ENCODE results near the gene KLB. TPM values are rescaled to one million over a fixed set of nuclear protein-coding genes. Genes with fewer than 3 reads are reported as not detected.
"Not testable (repeated sequence)": the region's sequence is repeated elsewhere in the genome, so short reads cannot be mapped to it uniquely, and the experiment has no call there.

Gene KLB
- total RNA-seq, 1 donor from 2014 or later: 0.18 TPM

DNA sequence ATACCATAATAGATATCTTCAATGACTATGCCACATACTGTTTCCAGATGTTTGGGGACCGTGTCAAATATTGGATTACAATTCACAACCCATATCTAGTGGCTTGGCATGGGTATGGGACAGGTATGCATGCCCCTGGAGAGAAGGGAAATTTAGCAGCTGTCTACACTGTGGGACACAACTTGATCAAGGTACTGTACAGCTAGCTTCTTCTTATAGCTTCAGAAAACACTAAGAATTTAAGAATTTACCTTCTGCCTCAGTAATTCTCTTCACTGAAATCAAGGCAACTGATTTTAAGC lies 805 bp downstream of the KLB start:
- ChIA-PET POLR2A (no interaction called here), CTCF (no interaction called here)
- intact Hi-C loops (cut with micrococcal nuclease): no loop called here
- Mint-ChIP-seq H3K36me3 (ENCODE audit: low read depth) (no peaks in the 10 kb centered on the region), H3K9me3 (no peaks in the 10 kb centered on the region), H3K4me1 (no peaks in the 10 kb centered on the region), H3K27ac (no peak overlapping the region), H3K4me3 (no peak overlapping the region), H3K27me3 (peaks cover 3% of the 10 kb centered on the region)
- TF ChIP-seq, protein P1, sequence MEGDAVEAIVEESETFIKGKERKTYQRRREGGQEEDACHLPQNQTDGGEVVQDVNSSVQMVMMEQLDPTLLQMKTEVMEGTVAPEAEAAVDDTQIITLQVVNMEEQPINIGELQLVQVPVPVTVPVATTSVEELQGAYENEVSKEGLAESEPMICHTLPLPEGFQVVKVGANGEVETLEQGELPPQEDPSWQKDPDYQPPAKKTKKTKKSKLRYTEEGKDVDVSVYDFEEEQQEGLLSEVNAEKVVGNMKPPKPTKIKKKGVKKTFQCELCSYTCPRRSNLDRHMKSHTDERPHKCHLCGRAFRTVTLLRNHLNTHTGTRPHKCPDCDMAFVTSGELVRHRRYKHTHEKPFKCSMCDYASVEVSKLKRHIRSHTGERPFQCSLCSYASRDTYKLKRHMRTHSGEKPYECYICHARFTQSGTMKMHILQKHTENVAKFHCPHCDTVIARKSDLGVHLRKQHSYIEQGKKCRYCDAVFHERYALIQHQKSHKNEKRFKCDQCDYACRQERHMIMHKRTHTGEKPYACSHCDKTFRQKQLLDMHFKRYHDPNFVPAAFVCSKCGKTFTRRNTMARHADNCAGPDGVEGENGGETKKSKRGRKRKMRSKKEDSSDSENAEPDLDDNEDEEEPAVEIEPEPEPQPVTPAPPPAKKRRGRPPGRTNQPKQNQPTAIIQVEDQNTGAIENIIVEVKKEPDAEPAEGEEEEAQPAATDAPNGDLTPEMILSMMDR (IDR thresholded peaks at IDR 0.05): no peak
- no peak for DNase-seq
- ATAC-seq (ENCODE audit: low read depth): no peak

DNA sequence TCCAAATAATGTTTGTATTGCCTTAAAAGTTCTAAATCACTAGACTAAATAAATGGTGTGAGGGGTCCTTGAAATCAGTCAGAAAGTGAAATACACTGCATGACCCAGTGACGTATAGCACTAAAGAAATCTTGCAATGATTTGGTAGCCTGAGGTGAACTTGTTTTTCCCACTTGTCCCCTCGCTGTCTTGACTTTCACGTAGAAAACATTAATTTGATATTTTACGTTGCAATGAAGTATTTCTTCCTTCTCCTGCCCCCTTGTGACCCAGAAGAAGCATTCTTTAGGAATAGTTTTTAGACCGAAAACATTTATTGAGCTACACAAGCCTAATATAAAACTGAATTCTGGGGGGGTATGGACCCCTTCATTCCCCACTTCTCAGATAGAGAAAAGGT lies 3.7 kb downstream of the KLB start:
- no peaks in the 10 kb centered on the region for H3K9me3 Mint-ChIP-seq
- TF ChIP-seq, protein P1 (IDR thresholded peaks at IDR 0.05): no peak
- H3K27ac Mint-ChIP-seq: no peak overlapping the region
- CTCF ChIA-PET: interaction anchor here (1.0 to 1.4 kb wide), 2 partner anchors 507 to 509 kb away, joined by 4 read pairs; no protein-coding TSS in a partner anchor
- no peaks in the 10 kb centered on the region for H3K36me3 Mint-ChIP-seq (ENCODE audit: low read depth)
- H3K4me1 Mint-ChIP-seq: no peaks in the 10 kb centered on the region
- ATAC-seq (ENCODE audit: low read depth) (no peak), DNase-seq (no peak)
- intact Hi-C loops (cut with micrococcal nuclease): loop anchor here (10.0 kb wide), 1 partner anchor 506 kb away; no protein-coding TSS in a partner anchor
- POLR2A ChIA-PET: no interaction called here
- H3K27me3 Mint-ChIP-seq: peaks cover 3% of the 10 kb centered on the region
- no peak overlapping the region for H3K4me3 Mint-ChIP-seq

DNA sequence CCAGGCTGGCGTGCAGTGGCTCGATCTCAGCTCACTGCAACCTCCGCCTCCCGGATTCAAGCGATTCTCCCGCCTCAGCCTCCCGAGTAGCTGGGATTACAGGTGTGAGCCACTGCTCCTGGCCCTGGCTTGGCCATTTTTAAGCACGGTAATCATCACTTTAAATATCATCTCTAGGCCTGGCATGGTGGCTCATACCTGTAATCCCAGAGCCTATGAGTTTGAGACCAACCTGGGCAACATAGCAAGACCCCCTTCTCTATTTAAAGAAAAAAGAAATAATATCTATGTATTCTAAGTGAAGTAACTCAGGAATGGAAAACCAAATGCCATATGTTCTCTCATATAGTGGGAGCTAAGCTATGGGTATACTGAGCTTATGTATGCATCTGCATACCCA lies 4.8 kb downstream of the KLB start:
- DNase-seq; ATAC-seq (ENCODE audit: low read depth); H3K27me3 Mint-ChIP-seq; H3K4me3 Mint-ChIP-seq; H3K4me1 Mint-ChIP-seq; H3K9me3 Mint-ChIP-seq; H3K27ac Mint-ChIP-seq; H3K36me3 Mint-ChIP-seq (ENCODE audit: low read depth); POLR2A ChIA-PET: not testable (repeated sequence)
- CTCF ChIA-PET: interaction anchor here (1.4 kb wide), 1 partner anchor 510 kb away, joined by 4 read pairs; no protein-coding TSS in a partner anchor
- intact Hi-C loops (cut with micrococcal nuclease): loop anchor here (10.0 kb wide), 1 partner anchor 507 kb away; no protein-coding TSS in a partner anchor

DNA sequence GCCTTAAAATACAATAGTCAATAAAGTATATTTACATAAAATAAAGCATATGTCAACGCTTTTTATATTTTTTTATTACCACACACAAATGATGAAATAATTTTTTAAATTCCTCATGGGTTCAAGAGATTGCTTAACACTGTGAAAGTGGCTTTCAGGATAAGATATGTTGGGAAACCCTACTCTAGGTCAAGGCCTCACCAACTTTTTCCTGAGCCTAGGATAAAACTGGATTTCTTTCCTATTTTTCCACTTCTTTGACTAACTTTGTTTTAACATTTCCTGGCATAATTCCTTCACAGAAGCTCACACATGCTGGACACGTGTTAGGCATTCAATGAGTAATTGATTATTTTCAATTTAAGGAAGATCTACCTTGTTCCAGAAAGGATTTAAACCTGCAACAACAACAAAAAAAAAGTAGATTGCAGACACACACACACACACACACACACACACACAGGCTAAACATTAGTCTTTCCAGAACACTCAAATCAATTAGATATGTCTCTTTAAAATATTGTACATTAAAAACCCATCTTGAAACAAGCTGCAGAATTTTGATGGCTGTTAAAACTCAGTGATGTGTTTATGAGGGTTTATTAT lies 9.1 kb downstream of the KLB start:
- CTCF ChIA-PET: no interaction called here
- no peaks in the 10 kb centered on the region for H3K4me1 Mint-ChIP-seq
- intact Hi-C loops (cut with micrococcal nuclease): loop anchor here (10.0 kb wide), 1 partner anchor 511 kb away; no protein-coding TSS in a partner anchor
- no peak overlapping the region for H3K4me3 Mint-ChIP-seq
- POLR2A ChIA-PET: no interaction called here
- H3K9me3 Mint-ChIP-seq: no peaks in the 10 kb centered on the region
- H3K36me3 Mint-ChIP-seq (ENCODE audit: low read depth): no peaks in the 10 kb centered on the region
- H3K27me3 Mint-ChIP-seq: no peaks in the 10 kb centered on the region
- no peak overlapping the region for H3K27ac Mint-ChIP-seq
- TF ChIP-seq, protein P1 (IDR thresholded peaks at IDR 0.05): no peak
- ATAC-seq (ENCODE audit: low read depth) (no peak), DNase-seq (no peak)

DNA sequence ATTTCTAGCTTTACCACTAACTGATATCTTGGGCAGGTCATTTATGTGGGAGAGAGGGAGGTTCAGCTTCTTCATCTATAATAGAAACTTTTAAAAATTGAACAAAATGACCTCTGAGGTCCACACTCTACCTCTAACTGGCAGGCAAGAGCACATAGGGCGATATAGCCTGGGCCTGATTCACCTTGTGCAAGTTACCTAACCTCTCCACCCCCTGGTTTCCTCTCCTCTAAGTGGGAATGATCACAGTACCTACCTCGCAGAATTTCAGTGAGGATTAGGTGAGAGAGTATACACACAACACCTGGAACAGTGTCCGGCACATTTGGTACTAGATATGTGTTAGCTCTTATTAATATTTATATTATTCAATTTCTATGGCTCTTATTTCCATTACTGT lies 15.5 kb downstream of the KLB start:
- Mint-ChIP-seq H3K4me1 (no peaks in the 10 kb centered on the region), H3K36me3 (ENCODE audit: low read depth) (no peaks in the 10 kb centered on the region)
- POLR2A ChIA-PET: no interaction called here

DNA sequence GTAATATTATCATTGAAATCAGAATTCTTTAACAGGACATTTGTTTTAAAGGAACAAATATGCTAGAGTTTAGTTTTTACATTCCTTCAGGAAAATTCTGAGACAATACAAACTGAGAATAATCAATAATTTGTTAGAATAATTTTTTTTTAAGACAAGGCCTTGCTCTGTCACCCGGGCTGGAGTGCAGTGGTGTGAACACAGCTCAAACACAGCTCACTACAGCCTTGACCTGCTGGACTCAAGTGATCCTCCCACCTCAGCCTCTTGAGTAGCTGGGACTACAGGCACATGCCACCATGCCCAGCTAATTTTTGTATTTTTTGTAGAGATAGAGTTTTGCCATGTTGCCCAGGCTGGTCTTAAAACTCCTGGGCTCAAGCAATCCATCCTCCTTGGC lies 18.6 kb downstream of the KLB start:
- H3K27me3 Mint-ChIP-seq; intact Hi-C loops (cut with micrococcal nuclease); H3K4me1 Mint-ChIP-seq; DNase-seq; H3K9me3 Mint-ChIP-seq; ATAC-seq (ENCODE audit: low read depth); POLR2A ChIA-PET; H3K36me3 Mint-ChIP-seq (ENCODE audit: low read depth); H3K4me3 Mint-ChIP-seq; H3K27ac Mint-ChIP-seq; CTCF ChIA-PET: not testable (repeated sequence)

More for the DNA sequence above, 15.5 kb downstream of the KLB start:
- no peak overlapping the region for H3K27ac Mint-ChIP-seq
- H3K4me3 Mint-ChIP-seq: no peak overlapping the region
- no peaks in the 10 kb centered on the region for H3K27me3 Mint-ChIP-seq
- ATAC-seq (ENCODE audit: low read depth): no peak
- no peak for DNase-seq
- H3K9me3 Mint-ChIP-seq: no peaks in the 10 kb centered on the region
- TF ChIP-seq, protein P1 (IDR thresholded peaks at IDR 0.05): no peak
- intact Hi-C loops (cut with micrococcal nuclease): no loop called here
- CTCF ChIA-PET: no interaction called here

Data from activated B cell treated with CpG ODN at 0.5 μM for 24 hours (primary cell).